ENCODE results near the gene PIM1.

PIM1 gene

DNA sequence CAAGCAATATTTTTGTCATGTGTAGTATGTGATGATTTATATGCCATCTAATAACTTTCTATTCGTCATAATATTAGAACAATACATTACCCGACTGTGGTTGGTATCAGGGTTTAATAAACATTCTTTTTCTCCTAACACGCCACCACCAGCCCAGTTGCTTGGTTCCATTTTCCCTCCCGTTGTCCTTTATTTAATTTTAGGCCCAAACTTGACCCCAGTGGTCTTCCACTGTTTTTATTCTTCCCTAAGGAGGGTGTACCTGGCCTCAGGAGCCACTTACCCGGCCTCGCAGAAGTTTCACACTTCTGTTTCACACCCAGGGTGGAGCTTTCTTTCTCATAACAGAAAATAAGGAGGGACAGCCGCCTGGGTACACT, 33.1 kb upstream of the PIM1 start:
- Mint-ChIP-seq H3K9me3 (no peaks in the 10 kb centered on the region), H3K27me3 (ENCODE audit: low read depth, poor library complexity) (peaks cover 6% of the 10 kb centered on the region), H3K27ac (peak overlapping the region; percentile 100), H3K36me3 (ENCODE audit: low read depth) (no peaks in the 10 kb centered on the region), H3K4me3 (peak overlapping the region; percentile 73), H3K4me1 (peaks cover 60% of the 10 kb centered on the region)
- TF ChIP-seq, protein P1, sequence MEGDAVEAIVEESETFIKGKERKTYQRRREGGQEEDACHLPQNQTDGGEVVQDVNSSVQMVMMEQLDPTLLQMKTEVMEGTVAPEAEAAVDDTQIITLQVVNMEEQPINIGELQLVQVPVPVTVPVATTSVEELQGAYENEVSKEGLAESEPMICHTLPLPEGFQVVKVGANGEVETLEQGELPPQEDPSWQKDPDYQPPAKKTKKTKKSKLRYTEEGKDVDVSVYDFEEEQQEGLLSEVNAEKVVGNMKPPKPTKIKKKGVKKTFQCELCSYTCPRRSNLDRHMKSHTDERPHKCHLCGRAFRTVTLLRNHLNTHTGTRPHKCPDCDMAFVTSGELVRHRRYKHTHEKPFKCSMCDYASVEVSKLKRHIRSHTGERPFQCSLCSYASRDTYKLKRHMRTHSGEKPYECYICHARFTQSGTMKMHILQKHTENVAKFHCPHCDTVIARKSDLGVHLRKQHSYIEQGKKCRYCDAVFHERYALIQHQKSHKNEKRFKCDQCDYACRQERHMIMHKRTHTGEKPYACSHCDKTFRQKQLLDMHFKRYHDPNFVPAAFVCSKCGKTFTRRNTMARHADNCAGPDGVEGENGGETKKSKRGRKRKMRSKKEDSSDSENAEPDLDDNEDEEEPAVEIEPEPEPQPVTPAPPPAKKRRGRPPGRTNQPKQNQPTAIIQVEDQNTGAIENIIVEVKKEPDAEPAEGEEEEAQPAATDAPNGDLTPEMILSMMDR (IDR thresholded peaks at IDR 0.05) = no peak
- DNase-seq = no peak

DNA sequence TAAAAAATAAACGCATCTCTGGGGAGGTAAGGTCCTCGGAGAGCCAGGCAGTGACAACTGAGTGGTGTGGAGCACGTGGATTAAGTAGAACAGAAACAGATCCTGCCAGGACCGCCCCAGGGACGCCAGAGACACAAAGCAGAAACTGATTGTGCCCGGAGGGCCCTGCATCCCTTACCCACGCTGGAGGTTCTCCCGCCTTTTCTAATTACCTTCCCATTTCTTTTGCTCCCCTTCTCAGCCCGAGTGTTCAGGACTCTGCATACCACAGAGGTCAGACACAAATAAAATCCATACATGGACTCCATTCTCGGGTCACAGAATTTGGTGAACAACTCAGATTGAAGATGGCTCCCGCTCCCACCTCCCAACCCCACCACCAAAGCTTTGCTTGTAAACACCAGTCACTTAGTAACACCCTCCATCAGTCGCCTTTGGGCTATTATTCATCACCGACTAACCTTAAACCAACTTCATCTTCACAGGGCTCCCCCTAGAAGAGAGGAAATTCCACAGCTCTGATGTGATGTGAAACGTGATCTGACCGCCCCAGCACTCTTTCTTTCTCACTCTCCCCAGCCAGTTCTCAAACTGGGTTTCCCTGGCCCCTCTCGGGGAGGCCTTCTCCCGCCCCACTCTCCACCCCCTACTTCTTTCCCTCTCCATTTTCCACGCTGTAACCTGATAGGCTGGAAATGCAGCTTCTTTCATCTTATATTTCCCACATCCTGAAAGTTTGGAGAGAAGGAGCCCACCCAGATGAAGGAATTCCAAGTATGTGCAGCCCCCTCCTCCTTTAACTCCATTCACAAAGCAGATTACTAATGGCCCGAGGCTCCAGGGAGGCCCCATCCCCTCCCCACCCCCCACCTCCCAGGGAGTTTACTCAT, 32.5 kb upstream of the PIM1 start:
- peaks cover 63% of the 10 kb centered on the region for H3K4me1 Mint-ChIP-seq
- TF ChIP-seq, protein P1 (IDR thresholded peaks at IDR 0.05) = no peak
- H3K36me3 Mint-ChIP-seq (ENCODE audit: low read depth) = no peaks in the 10 kb centered on the region
- H3K9me3 Mint-ChIP-seq = no peaks in the 10 kb centered on the region
- peak overlapping the region; percentile 100 for H3K27ac Mint-ChIP-seq
- H3K27me3 Mint-ChIP-seq (ENCODE audit: low read depth, poor library complexity) = peaks cover 3% of the 10 kb centered on the region
- peak; percentile 71 for DNase-seq
- peak overlapping the region; percentile 73 for H3K4me3 Mint-ChIP-seq

DNA sequence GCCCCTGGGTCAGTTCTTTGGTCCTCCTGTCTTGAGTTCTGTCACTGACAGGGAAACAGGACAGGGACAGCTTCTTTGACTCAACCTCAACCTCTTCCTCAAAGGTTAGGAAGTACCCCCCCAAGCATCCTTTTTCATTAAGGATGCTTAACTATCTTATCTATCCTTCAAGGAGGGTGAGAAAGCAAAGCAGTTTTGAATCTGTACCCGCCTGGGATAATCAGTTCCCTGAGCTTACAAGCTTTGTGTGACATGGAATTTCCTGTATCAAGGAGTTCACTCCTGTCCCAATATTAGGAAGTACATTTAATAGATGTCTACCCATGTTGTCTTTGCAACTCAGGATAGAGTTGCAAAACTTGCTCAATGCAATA, 31.1 kb upstream of the PIM1 start:
- H3K27ac Mint-ChIP-seq = no peak overlapping the region
- H3K4me3 Mint-ChIP-seq = no peak overlapping the region

DNA sequence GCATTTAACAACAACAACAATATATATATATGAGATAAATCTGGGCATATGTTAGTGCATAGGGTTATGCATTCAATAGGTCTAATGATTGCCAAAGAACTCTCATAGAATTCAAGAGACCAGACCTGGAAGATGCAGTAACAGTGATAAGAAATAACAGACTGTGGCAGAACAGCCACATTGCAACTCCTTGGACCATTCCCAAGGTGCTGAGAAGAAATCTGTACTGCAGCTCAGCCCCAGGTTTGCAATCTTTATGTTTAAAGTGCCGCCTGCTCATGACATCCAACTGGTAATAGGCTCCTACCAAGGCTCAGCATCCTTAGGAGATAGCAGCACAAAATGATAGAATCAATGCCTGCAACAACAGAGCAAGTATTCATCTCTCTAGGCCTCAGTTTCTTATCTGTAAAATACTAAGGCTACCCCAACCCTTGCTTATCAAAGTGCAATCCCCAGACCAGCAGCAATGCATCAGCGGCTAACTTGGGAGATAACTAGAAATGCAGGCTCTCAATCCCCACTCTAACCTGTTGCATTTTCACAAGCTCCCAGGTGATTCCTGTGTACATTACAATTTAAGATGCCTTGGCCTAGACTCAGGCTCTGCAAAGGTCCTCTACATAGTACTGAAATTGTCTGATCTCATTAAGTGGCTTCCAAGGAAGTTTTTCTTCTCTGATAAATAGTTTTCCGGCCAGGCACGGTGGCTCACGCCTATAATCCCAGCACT, 30.6 kb upstream of the PIM1 start:
- TF ChIP-seq, protein P1 (IDR thresholded peaks at IDR 0.05) = no peak
- Mint-ChIP-seq H3K27ac (no peak overlapping the region), H3K4me1 (peaks cover 70% of the 10 kb centered on the region), H3K36me3 (ENCODE audit: low read depth) (no peaks in the 10 kb centered on the region), H3K9me3 (no peaks in the 10 kb centered on the region), H3K4me3 (no peak overlapping the region), H3K27me3 (ENCODE audit: low read depth, poor library complexity) (no peaks in the 10 kb centered on the region)
- DNase-seq = no peak

More for the DNA sequence above, 31.1 kb upstream of the PIM1 start:
- no peaks in the 10 kb centered on the region for H3K27me3 Mint-ChIP-seq (ENCODE audit: low read depth, poor library complexity)
- DNase-seq = no peak
- peaks cover 70% of the 10 kb centered on the region for H3K4me1 Mint-ChIP-seq
- H3K36me3 Mint-ChIP-seq (ENCODE audit: low read depth) = no peaks in the 10 kb centered on the region
- no peaks in the 10 kb centered on the region for H3K9me3 Mint-ChIP-seq
- TF ChIP-seq, protein P1 (IDR thresholded peaks at IDR 0.05) = no peak

DNA sequence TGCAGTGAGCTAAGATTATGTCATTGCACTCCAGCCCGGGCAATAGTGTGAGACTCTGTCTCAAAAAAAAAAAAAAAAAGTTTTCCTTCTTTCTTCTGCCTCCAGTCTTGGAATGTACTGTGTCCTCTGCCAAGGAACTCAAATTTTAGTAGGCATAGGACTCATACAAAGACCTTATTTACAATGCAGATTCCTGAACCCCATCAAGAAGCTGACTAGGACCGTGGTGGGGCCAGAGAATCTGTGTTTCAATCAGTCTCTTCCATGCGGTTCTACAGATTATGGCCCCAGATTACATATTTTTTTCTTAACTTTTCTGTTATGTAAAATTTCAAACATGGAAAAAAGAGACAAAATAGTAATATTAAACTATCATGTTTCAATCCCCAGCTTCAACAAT, 29.8 kb upstream of the PIM1 start:
- Mint-ChIP-seq H3K9me3 (no peaks in the 10 kb centered on the region), H3K27ac (no peak overlapping the region), H3K36me3 (ENCODE audit: low read depth) (no peaks in the 10 kb centered on the region), H3K27me3 (ENCODE audit: low read depth, poor library complexity) (no peaks in the 10 kb centered on the region), H3K4me3 (no peak overlapping the region), H3K4me1 (peaks cover 65% of the 10 kb centered on the region)
- TF ChIP-seq, protein P1 (IDR thresholded peaks at IDR 0.05) = no peak
- no peak for DNase-seq

All from nephron progenitor cell (in vitro differentiated cells).